GM12891 (cell line): Measurements from ENCODE around the gene HBG1.

Experiments
- POLR2A ChIP-seq: IDR thresholded peaks from 2 replicates; pipeline ENCODE4 v1.6.1; 2011; ENCODE audit warnings: low read depth, low read length, control low read depth
- POLR2AphosphoS5 ChIP-seq: IDR thresholded peaks from 2 replicates; pipeline ENCODE4 v1.6.1; 2011; ENCODE audit warnings: low read depth, low read length, control low read depth
- POU2F2 ChIP-seq: IDR thresholded peaks from 2 replicates; pipeline ENCODE4 v1.6.1; 2011; ENCODE audit warnings: low read depth, mild to moderate bottlenecking, control low read depth, low read length, moderate library complexity
- SPI1 ChIP-seq: IDR thresholded peaks from 2 replicates; pipeline ENCODE4 v1.6.1; 2011; ENCODE audit warnings: low read depth, low read length, control low read depth
- TAF1 ChIP-seq: IDR thresholded peaks from 2 replicates; pipeline ENCODE4 v1.6.1; 2011; ENCODE audit warnings: low read depth, low read length, control low read depth

DNA sequence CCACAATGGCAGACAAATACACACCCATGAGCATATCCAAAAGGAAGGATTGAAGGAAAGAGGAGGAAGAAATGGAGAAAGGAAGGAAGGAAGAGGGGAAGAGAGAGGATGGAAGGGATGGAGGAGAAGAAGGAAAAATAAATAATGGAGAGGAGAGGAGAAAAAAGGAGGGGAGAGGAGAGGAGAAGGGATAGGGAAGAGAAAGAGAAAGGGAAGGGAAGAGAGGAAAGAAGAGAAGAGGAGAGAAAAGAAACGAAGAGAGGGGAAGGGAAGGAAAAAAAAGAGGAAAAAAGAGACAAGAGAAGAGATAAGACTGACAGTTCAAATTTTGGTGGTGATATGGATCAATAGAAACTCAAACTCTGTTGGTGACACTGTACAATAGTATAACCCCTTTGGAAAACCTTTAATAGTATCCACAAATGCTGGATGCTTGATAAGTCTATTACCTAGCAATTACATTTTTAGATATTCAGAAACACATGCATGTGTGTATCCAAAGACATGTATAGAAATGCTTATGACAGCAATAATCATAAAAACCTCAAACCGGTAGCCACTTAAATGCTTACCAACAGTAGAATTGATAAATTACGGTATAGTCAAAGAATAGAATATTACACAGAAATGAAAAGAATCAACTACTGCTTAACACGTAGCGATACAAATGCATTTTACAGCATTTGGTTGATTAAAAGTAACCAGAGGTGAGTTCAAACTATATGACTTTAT is 14.1 kb downstream of the HBG1 start:
- no peak for TF ChIP-seq POLR2AphosphoS5
- no peak for TF ChIP-seq POLR2A
- TF ChIP-seq TAF1 = no peak
- no peak for TF ChIP-seq POU2F2
- TF ChIP-seq SPI1 = no peak
